Measurements from ENCODE around the gene PPIL1.
"Not testable (repeated sequence)": the region's sequence is repeated elsewhere in the genome, so short reads cannot be mapped to it uniquely, and the experiment has no call there.

PPIL1 gene

DNA sequence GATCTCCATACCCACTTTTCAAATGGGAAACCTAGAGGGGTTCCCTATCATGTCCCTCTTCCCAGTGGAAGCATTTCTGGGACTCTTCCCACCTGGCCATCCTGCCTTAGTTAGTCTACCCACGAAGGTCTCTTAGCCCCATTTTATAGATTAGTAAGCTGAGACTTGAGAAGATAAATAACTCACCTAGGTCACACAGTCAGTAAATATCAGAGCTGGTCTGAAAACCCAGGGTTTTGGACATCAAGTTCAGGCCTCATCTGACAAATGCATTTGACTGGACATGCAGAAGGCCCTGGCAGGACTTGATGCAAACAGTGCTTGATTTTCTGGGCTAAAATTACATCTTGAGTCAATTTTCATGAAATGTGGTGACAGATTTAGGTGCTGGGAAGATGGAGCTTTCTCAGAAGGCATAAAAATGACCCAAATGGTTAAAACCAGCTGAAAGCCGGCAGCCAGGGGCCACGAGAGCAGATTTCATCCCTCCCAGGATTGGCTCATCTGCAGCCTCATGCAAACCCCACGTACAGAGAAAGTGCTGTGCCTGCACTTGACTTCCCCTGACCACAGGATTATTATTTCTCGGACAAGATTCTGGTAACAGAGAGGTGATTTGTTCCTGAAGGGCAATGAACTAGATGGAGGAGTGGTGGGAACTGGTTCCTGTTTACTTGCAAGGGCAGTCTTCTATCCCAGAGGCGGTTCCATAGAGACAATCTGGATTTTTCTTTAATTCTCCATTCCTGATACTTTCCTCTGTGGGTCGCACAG is 58.5 kb downstream of the PPIL1 start:
- no peak for DNase-seq (ENCODE audit: low read depth)

DNA sequence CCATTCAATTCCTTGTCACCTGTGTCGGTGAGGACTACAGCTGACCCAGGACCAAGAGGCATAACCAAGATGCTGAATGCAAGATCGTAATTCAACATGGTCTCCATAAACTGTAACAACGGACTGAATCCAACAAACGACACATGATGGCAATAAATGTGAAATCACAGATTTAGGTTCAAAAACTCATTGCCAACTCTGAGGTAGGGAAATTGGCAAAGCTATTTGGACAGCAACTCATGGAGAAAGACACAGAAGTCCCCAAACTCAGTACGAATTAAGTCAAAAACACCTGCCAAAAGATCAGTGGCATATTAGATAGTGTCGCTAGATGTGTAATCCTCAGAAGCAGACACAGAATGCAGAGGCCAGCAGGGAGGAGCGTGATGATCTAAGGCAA is 60.4 kb downstream of the PPIL1 start:
- no peak for DNase-seq (ENCODE audit: low read depth)

DNA sequence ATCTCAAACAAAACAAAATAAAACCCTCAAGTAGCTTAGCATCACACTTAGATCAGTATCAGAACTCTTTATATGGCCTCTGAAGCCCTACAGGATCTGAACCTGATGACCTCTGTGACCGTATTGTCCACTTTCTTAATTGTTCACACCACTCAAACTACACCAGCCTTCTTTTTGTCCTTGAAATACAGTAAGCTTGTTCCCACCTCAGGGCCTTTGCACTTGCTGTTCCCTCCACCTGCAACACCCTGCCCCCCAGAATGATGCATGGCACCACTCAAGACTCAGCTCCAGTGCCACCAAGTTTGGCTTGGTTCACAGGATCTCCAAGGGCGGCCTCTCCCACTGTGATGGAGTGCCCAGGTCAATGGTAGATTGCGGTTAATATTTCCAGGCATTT is 61.1 kb downstream of the PPIL1 start:
- no peak for DNase-seq (ENCODE audit: low read depth)

DNA sequence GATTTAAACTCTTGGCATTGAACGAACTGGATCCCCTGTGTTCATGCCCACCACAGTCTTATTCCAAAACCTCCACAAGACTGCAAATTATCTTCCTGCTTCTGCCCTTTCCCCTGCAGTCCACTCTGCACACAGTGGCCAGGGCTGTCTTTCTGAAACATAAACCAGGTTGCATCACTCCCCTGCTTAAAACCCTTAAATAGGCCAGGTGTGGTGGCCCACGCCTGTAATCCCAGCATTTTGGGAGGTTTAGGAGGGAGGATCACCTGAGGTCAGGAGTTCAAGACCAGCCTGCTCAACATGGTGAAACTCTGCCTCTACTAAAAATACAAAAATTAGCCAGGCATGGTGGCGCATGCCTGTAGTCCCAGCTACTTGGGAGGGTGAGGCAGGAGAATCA is 61.6 kb downstream of the PPIL1 start:
- not testable (repeated sequence) for DNase-seq (ENCODE audit: low read depth)

DNA sequence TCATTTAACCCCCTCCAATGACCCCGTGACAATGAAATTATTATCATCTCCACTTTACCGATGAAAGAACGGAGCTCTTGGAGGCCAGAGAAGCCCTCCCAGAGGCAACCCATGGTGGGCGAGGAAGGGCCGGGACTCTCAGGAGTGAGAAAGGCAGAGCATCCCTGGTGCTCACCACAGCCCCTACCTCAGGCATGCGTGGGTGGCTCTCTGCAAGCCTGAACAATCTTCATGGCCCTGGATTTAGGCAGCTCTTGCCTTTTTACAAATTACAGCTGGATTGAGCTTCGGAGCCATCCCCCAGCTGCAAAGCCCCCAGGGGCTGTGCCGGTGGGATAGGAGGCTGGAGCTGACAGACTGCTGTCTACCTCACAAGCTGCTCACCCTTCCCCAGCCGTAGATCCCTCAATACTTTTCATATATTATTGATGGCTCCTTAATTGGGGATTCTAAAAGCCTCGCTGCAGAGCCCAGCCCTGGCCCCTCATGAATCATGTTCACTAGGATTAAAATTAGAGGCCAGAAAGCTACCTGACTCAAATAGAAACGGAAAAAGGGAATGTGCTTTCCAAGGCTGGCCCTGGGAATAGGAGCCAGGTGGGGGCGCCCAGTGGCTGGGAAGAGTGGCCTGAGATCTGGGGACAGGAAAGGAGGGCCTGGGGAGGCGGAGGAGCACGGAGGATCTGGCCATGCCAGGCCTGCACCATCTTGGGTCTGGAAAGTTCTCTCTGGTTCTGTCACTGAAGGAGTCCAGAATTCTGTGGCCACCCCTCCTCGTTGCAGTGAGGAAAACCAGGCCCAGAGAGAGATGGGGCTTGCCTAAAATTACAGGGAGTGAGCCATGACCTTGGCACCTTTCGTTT is 64.4 kb downstream of the PPIL1 start:
- no peak for DNase-seq (ENCODE audit: low read depth)

DNA sequence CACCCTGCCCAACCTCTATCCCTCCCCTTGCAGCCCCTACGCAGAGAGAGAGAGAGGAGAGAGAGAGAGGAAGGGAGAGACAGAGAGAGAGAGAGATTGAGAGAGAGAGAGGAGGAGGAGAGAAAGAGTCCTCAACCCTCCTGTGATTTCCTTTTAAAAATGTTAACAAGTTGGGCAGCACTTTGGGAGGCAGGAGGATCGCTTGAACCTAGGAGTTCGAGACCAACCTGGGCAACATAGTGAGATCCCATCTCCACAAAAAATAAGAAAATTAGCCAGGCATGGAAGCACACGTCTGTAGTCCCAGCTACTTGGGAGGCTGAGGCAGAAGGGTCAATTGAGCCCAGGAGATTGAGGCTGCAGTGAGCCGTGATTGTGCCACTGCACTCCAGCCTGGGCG is 65.4 kb downstream of the PPIL1 start:
- no peak for DNase-seq (ENCODE audit: low read depth)

DNA sequence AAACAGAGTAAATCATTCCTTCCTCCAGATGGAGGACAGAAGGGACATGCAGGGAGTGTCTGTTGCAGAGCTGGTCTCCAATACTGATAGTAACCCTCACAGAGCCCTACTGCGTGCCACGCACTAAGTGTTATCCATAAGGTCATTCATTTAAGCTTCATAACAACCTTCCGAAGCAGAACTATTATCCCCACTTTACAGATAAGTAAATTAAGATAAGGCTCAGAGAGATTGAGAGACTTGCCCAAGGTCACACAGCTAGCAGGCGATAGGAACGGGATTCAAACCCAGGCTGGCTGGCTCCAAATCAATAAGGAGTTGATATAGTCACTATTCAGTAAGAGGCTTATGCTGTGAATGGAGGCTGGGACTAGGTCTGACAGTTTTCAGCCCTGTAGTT is 66.0 kb downstream of the PPIL1 start:
- DNase-seq (ENCODE audit: low read depth): no peak

DNA sequence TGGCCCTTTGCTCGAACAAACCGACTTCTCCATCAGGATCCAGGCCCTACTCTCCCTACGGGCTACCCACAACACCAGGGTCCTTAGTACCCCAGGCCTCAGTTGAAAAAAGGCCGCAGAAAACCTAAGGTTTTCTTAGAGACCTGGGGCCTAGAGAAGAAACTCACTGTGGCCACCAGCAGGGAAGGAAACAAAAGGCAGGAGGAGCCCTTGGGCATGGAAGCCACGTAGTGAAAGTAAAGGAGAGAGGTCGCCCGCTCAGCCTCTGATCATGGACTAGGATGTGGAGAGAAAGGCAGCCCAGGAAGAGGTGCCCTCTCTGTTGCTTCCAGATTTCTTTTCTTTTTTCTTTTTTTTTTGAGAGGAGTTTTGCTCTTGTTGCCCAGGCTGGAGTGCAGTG is 66.9 kb downstream of the PPIL1 start:
- DNase-seq (ENCODE audit: low read depth): no peak

DNA sequence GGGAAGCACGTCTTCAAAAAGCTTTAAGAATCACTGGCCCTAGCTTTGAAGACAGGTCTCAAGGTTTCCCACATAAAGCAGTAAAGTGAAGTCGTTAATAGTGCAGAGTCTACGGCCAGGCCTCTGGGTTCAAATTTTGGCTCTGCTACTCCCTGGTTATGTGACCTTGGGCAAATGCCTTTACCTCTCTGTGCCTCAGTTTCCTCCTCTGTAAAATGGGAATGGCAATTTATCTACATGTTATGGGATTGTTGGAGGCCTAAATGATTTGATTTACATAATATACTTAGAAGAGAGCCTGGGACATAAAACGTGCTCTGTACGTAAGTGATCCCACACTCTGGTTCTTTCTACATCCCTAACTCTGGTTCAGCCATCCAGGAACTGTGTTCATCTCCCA is 67.5 kb downstream of the PPIL1 start:
- DNase-seq (ENCODE audit: low read depth): no peak

DNA sequence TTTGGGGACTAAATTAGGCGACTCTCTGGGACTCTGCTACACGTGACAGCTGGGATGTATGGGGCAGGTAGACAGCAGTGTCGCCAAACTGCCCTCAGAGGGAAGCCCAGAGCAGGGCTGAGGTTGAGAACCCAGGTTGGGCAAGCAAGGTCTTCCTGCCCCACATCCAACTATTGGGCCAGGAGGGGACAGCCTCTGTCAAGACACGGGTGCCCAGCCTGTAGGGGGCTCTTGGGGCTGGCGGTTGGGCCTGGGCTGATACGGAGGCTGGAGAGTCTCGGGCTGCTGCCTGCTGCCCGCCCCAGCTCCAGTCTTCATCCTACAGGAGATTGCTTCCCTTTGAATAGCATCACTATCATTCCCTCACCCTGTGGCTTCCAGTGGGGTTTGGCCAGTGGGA is 68.7 kb downstream of the PPIL1 start:
- no peak for DNase-seq (ENCODE audit: low read depth)

DNA sequence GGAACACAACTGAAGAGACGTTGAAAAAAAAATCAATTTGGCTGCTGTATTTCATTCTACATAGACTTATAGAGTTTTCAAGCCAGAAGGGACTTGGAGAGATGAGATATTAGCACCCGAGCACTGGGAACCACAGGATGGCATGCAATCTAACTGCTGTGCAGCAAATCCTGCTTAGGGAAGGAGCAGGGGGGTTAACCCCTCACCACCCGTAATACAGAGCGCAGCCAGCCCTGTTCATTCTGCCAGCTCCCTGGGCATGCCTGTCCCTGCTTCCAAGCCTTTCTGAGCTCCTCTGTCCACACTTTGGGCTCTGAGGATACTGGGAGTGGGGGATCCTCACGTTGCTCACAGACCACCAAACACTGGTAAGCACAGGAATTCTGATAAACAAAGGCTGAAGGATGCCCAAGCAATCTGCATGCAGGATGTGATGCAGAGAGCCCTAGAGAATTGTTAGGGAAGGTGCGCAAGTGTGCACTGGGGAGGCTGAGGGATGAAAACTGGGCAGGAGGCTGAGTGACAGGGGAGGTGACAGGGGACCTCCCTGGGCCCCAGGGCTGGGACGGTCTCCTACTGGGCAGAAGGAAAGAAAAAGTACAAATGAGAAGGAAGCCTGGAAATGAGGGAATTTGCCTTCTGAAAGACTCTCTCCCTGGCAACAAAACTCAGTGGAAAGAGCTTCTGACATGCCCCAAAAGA is 69.4 kb downstream of the PPIL1 start:
- DNase-seq (ENCODE audit: low read depth): no peak

Measured in stimulated activated CD8-positive, alpha-beta memory T cell treated with anti-CD3 and anti-CD28 coated beads, Interleukin-4, amount 100 ng/mL, for 24 hours (primary cell).